Measurements from ENCODE around the gene AGXT2. TPM values are rescaled to one million over a fixed set of nuclear protein-coding genes. Genes with fewer than 3 reads are reported as not detected.

Gene AGXT2
- total RNA-seq, 1 experiment from 2014 or later, result not detected

DNA sequence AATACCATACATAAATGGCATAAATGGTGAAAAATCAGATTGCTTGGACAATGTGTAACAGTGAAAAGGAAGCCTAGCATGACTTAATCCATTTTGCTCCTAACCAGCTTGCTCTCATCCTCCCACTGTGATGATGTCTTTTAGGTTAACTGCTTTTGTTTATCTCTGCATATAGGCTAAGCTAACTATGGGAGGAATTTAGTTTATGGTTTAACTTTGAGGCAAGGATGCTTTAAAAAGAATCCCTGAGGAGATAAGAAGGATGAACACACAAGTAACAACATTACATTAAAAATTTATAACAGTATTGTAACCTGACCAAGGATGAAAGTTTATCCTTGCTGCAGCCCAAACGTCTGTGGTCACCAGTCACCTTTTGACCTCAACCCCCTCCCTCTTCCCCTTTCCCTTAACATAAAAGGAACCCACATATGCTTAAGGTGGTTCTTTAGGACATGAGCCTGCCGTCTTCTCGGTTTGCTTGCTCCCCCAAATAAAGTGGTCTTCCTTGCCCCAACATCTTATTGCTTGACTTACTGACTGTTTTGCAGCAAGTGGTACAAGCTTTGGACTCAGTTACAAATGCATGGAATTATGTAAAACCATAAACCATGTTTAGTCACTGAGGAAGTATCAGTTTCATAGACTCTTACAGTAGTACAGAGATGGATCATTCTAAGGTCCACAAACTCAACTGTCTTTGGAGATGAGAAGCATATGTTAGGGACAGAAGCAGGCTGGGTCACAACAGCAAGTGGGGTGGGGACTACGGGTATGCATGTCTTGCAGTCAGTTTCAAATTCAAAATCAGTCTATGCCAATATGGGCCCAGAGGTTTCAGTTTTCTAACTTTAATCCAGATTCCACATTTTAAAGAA is 31.3 kb downstream of the AGXT2 start (continued):
- TF ChIP-seq ETV6 (CRISPR knock-in tag; IDR thresholded peaks at IDR 0.05) (no peak), SOX15 (CRISPR knock-in tag; IDR thresholded peaks at IDR 0.05) (no peak)

DNA sequence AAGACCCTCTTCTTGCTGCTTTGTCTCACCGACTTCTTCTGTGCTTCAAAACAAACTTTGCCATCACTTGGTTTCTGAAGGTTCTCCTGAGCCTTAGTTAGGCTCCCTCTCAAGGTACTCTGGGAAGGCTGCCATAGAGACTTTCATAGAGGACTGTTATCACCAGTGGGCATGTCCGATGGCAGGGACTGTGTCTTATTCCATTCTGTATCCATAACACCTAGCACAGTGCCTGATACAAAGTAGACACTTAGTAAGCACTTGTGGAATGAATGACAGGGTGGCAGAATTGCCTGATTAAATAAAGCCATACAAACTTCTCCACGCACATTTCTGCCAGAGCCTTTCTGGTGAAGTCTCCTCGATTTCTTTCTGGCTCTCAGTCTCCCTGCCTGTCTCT is 32.7 kb downstream of the AGXT2 start:
- Mint-ChIP-seq H3K4me3 (no peak overlapping the region), H3K9me3 (peaks cover 15% of the 10 kb centered on the region), H3K4me1 (no peaks in the 10 kb centered on the region), H3K27ac (no peak overlapping the region), H3K36me3 (no peaks in the 10 kb centered on the region), H3K27me3 (ENCODE audit: low read depth) (no peaks in the 10 kb centered on the region; the same call in 1 of the 2 replicates)
- ChIA-PET POLR2A (no interaction called here), CTCF (interaction anchor here (1.4 kb wide), 1 partner anchor 12 kb away, joined by 5 read pairs; no protein-coding TSS in a partner anchor)
- no peak for DNase-seq (ENCODE audit: low spot score)
- no peak for ATAC-seq
- TF ChIP-seq JAZF1 (CRISPR knock-in tag; IDR thresholded peaks at IDR 0.05), result no peak
- TF ChIP-seq RORB (CRISPR knock-in tag; IDR thresholded peaks at IDR 0.05), result no peak
- TF ChIP-seq, protein P1, sequence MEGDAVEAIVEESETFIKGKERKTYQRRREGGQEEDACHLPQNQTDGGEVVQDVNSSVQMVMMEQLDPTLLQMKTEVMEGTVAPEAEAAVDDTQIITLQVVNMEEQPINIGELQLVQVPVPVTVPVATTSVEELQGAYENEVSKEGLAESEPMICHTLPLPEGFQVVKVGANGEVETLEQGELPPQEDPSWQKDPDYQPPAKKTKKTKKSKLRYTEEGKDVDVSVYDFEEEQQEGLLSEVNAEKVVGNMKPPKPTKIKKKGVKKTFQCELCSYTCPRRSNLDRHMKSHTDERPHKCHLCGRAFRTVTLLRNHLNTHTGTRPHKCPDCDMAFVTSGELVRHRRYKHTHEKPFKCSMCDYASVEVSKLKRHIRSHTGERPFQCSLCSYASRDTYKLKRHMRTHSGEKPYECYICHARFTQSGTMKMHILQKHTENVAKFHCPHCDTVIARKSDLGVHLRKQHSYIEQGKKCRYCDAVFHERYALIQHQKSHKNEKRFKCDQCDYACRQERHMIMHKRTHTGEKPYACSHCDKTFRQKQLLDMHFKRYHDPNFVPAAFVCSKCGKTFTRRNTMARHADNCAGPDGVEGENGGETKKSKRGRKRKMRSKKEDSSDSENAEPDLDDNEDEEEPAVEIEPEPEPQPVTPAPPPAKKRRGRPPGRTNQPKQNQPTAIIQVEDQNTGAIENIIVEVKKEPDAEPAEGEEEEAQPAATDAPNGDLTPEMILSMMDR (IDR thresholded peaks at IDR 0.05), result no peak
- TF ChIP-seq, protein P2, sequence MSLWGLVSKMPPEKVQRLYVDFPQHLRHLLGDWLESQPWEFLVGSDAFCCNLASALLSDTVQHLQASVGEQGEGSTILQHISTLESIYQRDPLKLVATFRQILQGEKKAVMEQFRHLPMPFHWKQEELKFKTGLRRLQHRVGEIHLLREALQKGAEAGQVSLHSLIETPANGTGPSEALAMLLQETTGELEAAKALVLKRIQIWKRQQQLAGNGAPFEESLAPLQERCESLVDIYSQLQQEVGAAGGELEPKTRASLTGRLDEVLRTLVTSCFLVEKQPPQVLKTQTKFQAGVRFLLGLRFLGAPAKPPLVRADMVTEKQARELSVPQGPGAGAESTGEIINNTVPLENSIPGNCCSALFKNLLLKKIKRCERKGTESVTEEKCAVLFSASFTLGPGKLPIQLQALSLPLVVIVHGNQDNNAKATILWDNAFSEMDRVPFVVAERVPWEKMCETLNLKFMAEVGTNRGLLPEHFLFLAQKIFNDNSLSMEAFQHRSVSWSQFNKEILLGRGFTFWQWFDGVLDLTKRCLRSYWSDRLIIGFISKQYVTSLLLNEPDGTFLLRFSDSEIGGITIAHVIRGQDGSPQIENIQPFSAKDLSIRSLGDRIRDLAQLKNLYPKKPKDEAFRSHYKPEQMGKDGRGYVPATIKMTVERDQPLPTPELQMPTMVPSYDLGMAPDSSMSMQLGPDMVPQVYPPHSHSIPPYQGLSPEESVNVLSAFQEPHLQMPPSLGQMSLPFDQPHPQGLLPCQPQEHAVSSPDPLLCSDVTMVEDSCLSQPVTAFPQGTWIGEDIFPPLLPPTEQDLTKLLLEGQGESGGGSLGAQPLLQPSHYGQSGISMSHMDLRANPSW (CRISPR knock-in tag; conservative IDR thresholded peaks at IDR 0.05; ENCODE audit: low read depth), result no peak
- TF ChIP-seq, protein P3, sequence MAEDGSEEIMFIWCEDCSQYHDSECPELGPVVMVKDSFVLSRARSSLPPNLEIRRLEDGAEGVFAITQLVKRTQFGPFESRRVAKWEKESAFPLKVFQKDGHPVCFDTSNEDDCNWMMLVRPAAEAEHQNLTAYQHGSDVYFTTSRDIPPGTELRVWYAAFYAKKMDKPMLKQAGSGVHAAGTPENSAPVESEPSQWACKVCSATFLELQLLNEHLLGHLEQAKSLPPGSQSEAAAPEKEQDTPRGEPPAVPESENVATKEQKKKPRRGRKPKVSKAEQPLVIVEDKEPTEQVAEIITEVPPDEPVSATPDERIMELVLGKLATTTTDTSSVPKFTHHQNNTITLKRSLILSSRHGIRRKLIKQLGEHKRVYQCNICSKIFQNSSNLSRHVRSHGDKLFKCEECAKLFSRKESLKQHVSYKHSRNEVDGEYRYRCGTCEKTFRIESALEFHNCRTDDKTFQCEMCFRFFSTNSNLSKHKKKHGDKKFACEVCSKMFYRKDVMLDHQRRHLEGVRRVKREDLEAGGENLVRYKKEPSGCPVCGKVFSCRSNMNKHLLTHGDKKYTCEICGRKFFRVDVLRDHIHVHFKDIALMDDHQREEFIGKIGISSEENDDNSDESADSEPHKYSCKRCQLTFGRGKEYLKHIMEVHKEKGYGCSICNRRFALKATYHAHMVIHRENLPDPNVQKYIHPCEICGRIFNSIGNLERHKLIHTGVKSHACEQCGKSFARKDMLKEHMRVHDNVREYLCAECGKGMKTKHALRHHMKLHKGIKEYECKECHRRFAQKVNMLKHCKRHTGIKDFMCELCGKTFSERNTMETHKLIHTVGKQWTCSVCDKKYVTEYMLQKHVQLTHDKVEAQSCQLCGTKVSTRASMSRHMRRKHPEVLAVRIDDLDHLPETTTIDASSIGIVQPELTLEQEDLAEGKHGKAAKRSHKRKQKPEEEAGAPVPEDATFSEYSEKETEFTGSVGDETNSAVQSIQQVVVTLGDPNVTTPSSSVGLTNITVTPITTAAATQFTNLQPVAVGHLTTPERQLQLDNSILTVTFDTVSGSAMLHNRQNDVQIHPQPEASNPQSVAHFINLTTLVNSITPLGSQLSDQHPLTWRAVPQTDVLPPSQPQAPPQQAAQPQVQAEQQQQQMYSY (CRISPR knock-in tag; IDR thresholded peaks at IDR 0.05), result no peak
- TF ChIP-seq, protein P4, sequence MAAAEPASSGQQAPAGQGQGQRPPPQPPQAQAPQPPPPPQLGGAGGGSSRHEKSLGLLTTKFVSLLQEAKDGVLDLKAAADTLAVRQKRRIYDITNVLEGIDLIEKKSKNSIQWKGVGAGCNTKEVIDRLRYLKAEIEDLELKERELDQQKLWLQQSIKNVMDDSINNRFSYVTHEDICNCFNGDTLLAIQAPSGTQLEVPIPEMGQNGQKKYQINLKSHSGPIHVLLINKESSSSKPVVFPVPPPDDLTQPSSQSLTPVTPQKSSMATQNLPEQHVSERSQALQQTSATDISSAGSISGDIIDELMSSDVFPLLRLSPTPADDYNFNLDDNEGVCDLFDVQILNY (CRISPR knock-in tag; IDR thresholded peaks at IDR 0.05), result no peak
- no peak for TF ChIP-seq NR2C2 (CRISPR knock-in tag; IDR thresholded peaks at IDR 0.05)
- TF ChIP-seq, protein P5, sequence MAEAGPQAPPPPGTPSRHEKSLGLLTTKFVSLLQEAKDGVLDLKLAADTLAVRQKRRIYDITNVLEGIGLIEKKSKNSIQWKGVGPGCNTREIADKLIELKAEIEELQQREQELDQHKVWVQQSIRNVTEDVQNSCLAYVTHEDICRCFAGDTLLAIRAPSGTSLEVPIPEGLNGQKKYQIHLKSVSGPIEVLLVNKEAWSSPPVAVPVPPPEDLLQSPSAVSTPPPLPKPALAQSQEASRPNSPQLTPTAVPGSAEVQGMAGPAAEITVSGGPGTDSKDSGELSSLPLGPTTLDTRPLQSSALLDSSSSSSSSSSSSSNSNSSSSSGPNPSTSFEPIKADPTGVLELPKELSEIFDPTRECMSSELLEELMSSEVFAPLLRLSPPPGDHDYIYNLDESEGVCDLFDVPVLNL (CRISPR knock-in tag; IDR thresholded peaks at IDR 0.05; ENCODE audit: borderline replicate concordance, low read depth), result no peak
- TF ChIP-seq, protein P6, sequence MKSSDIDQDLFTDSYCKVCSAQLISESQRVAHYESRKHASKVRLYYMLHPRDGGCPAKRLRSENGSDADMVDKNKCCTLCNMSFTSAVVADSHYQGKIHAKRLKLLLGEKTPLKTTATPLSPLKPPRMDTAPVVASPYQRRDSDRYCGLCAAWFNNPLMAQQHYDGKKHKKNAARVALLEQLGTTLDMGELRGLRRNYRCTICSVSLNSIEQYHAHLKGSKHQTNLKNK (CRISPR knock-in tag; IDR thresholded peaks at IDR 0.05), result no peak
- TF ChIP-seq CREM (CRISPR knock-in tag; IDR thresholded peaks at IDR 0.05), result no peak
- TF ChIP-seq, protein P7, sequence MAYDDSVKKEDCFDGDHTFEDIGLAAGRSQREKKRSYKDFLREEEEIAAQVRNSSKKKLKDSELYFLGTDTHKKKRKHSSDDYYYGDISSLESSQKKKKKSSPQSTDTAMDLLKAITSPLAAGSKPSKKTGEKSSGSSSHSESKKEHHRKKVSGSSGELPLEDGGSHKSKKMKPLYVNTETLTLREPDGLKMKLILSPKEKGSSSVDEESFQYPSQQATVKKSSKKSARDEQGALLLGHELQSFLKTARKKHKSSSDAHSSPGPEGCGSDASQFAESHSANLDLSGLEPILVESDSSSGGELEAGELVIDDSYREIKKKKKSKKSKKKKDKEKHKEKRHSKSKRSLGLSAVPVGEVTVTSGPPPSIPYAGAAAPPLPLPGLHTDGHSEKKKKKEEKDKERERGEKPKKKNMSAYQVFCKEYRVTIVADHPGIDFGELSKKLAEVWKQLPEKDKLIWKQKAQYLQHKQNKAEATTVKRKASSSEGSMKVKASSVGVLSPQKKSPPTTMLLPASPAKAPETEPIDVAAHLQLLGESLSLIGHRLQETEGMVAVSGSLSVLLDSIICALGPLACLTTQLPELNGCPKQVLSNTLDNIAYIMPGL (CRISPR knock-in tag; IDR thresholded peaks at IDR 0.05), result no peak
- TF ChIP-seq, protein P8, sequence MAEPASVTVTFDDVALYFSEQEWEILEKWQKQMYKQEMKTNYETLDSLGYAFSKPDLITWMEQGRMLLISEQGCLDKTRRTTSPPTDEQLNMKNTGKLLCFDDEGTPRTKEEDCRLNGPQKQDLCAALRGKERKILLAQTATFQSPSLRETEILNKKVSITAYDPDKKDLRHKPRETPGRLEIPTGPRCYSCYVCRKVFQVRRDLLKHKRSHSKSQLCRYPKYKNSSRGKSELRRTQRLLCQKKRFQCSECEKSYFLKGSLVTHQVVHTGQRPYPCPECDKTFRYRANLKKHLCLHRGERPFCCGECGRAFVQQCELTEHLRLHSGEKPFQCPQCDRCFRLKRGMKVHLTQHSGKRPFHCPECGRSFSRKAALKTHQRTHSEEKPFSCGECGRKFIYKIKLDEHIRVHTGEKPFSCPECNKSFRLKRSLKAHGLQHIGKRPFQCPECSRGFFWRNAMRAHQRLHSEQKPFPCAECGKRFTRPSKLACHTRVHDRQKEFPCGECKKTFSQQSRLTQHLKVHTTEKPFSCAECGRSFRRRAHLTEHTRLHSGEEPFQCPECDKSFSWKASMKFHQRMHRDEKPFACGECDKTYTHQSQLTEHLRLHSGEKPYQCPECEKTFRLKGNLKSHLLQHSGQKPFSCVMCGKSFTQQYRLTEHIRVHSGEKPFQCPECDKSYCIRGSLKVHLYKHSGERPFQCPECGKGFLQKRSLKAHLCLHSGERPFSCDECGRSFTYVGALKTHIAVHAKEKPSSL (CRISPR knock-in tag; conservative IDR thresholded peaks at IDR 0.05), result no peak
- no peak for TF ChIP-seq TEAD1 (CRISPR knock-in tag; IDR thresholded peaks at IDR 0.05)
- TF ChIP-seq, protein P9, sequence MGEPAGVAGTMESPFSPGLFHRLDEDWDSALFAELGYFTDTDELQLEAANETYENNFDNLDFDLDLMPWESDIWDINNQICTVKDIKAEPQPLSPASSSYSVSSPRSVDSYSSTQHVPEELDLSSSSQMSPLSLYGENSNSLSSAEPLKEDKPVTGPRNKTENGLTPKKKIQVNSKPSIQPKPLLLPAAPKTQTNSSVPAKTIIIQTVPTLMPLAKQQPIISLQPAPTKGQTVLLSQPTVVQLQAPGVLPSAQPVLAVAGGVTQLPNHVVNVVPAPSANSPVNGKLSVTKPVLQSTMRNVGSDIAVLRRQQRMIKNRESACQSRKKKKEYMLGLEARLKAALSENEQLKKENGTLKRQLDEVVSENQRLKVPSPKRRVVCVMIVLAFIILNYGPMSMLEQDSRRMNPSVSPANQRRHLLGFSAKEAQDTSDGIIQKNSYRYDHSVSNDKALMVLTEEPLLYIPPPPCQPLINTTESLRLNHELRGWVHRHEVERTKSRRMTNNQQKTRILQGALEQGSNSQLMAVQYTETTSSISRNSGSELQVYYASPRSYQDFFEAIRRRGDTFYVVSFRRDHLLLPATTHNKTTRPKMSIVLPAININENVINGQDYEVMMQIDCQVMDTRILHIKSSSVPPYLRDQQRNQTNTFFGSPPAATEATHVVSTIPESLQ (CRISPR knock-in tag; IDR thresholded peaks at IDR 0.05), result no peak

Data from WTC11 (cell line).